SK-N-SH (cell line): ENCODE measurements around the gene ZNF486. TPM values are rescaled to one million over a fixed set of nuclear protein-coding genes. Genes with fewer than 3 reads are reported as not detected.
"Not testable (repeated sequence)": the region's sequence is repeated elsewhere in the genome, so short reads cannot be mapped to it uniquely, and the experiment has no call there.

ENCODE experiments used
- CTCF ChIA-PET: fragments of 300-600, 350-600 bp; formaldehyde crosslinking; extraction: SDS; loops from one replicate; lab custom pipeline; 2021; lab: Yijun Ruan, JAX
- POLR2A ChIA-PET: fragments of 350-600 bp; sonication (Branson Sonifier 250); formaldehyde crosslinking; extraction: SDS; loops from one replicate; lab custom pipeline; 2020; ENCODE audit warnings: antibody characterized with exemption, inconsistent platforms; lab: Yijun Ruan, JAX
- DNase-seq: peaks from one replicate; pipeline ENCODE4 v3.0.0; 2012
- H2AFZ ChIP-seq: fragments of 200-600 bp; sonication (generic); 2 replicates; pipeline ENCODE4 v1.8.1; 2016; ENCODE audit warnings: antibody characterized with exemption, mild to moderate bottlenecking, low read depth
- H3F3A ChIP-seq: fragments of 200-600 bp; sonication (generic); replicated peaks from 2 replicates; pipeline ENCODE3; 2016; ENCODE audit warnings: antibody characterized with exemption, mild to moderate bottlenecking; ENCODE audit not compliant: insufficient read depth
- H3K27ac ChIP-seq, 2 experiments: fragments of 200-500 bp in 1 of 2; fragments of 200-600 bp in 1 of 2; sonication (Bioruptor generic) in 1 of 2; sonication (generic), shearing (Covaris generic) in 1 of 2; 2 replicates each; pipeline versions ENCODE4 v1.5.1 to v1.6.1; 2014 to 2016; ENCODE audit warnings: low read depth in 2 of 2, inconsistent platforms in 1 of 2, low read length in 1 of 2, mild to moderate bottlenecking in 1 of 2, mixed read lengths in 1 of 2
- H3K27me3 ChIP-seq: fragments of 200-600 bp; sonication (generic), shearing (Covaris generic); 2 replicates; pipeline ENCODE4 v1.6.1; 2016; ENCODE audit warnings: mixed run types; ENCODE audit not compliant: insufficient read depth
- H3K36me3 ChIP-seq, 2 experiments: fragments of 200-500 bp in 1 of 2; fragments of 200-600 bp in 1 of 2; sonication (Bioruptor generic) in 1 of 2; sonication (generic) in 1 of 2; replicated peaks in 1 of 2; 2 replicates each; pipeline versions ENCODE3 to v1.5.1; 2014 to 2016; ENCODE audit warnings: low read length in 1 of 2, mild to moderate bottlenecking in 1 of 2; ENCODE audit not compliant: insufficient read depth in 2 of 2, control insufficient read depth in 1 of 2
- H3K4me1 ChIP-seq, 2 experiments: fragments of 200-500 bp in 1 of 2; fragments of 200-600 bp in 1 of 2; sonication (Bioruptor generic) in 1 of 2; sonication (generic), shearing (Covaris generic) in 1 of 2; 2 replicates each; pipeline versions ENCODE4 v1.5.1 to v1.6.1; 2014 to 2016; ENCODE audit warnings: low read depth in 1 of 2, low read length in 1 of 2, mixed run types in 1 of 2; ENCODE audit not compliant: insufficient read depth in 2 of 2, control insufficient read depth in 1 of 2
- H3K4me2 ChIP-seq: fragments of 200-600 bp; sonication (generic), shearing (Covaris generic); 2 replicates; pipeline ENCODE4 v1.6.1; 2017; ENCODE audit warnings: mixed run types
- H3K4me3 ChIP-seq, 2 experiments: fragments of 200-500 bp in 1 of 2; fragments of 200-600 bp in 1 of 2; sonication (Bioruptor generic) in 1 of 2; sonication (generic), shearing (Covaris generic) in 1 of 2; 2 replicates each; pipeline versions ENCODE4 v1.5.1 to v1.8.1; 2014 to 2016; ENCODE audit warnings: low read depth in 2 of 2, inconsistent platforms in 1 of 2, low read length in 1 of 2, mild to moderate bottlenecking in 1 of 2, mixed read lengths in 1 of 2, moderate library complexity in 1 of 2
- H3K79me2 ChIP-seq: fragments of 200-600 bp; sonication (generic); 2 replicates; pipeline ENCODE4 v1.8.1; 2017; ENCODE audit warnings: mild to moderate bottlenecking; ENCODE audit not compliant: insufficient read depth
- H3K9ac ChIP-seq: fragments of 200-600 bp; sonication (generic); 2 replicates; pipeline ENCODE4 v1.6.1; 2017; ENCODE audit warnings: mixed run types
- H3K9me2 ChIP-seq: fragments of 200-600 bp; sonication (generic); 2 replicates; pipeline ENCODE4 v1.6.1; 2017; ENCODE audit warnings: mixed run types
- H3K9me3 ChIP-seq: fragments of 200-600 bp; sonication (generic); 2 replicates; pipeline ENCODE4 v1.6.1; 2017; ENCODE audit warnings: mixed run types, mild to moderate bottlenecking, moderate library complexity
- H4K20me1 ChIP-seq: fragments of 200-600 bp; sonication (generic); 2 replicates; pipeline ENCODE4 v1.6.1; 2017; ENCODE audit warnings: mild to moderate bottlenecking, mixed run types; ENCODE audit not compliant: insufficient read depth
- ELF1 ChIP-seq: IDR thresholded peaks from 2 replicates; pipeline ENCODE4 v1.4.0; 2012
- EZH2phosphoT487 ChIP-seq: fragments of 200-600 bp; sonication (generic); IDR thresholded peaks from 2 replicates; pipeline ENCODE4 v1.6.1; 2017; ENCODE audit warnings: low read depth, mixed run types, mild to moderate bottlenecking, antibody characterized with exemption, moderate library complexity, borderline replicate concordance
- FOSL2 ChIP-seq: IDR thresholded peaks from 2 replicates; pipeline ENCODE4 v1.4.0; 2012; ENCODE audit warnings: low read depth, mild to moderate bottlenecking, moderate library complexity, borderline replicate concordance
- FOXJ3 ChIP-seq: sonication (generic); formaldehyde crosslinking; IDR thresholded peaks from 2 replicates; pipeline ENCODE4 v1.5.1; 2020; ENCODE audit warnings: mild to moderate bottlenecking, missing genetic modification reagents
- FOXM1 ChIP-seq: IDR thresholded peaks from 2 replicates; pipeline ENCODE4 v1.4.0; 2012; ENCODE audit warnings: low read depth, mild to moderate bottlenecking
- GATA2 ChIP-seq: sonication (generic); formaldehyde crosslinking; IDR thresholded peaks from 2 replicates; pipeline ENCODE4 v1.5.0; 2020; ENCODE audit warnings: mild to moderate bottlenecking, missing genetic modification reagents
- JUND ChIP-seq: IDR thresholded peaks from 2 replicates; pipeline ENCODE4 v1.4.0; 2012
- NFIC ChIP-seq: IDR thresholded peaks from 2 replicates; pipeline ENCODE4 v1.4.0; 2012; ENCODE audit warnings: borderline replicate concordance
- RCOR1 ChIP-seq: fragments of 150-350 bp; IDR thresholded peaks from 2 replicates; pipeline ENCODE4 v1.6.1; 2017; ENCODE audit warnings: antibody characterized with exemption, low read length
- RFX5 ChIP-seq: IDR thresholded peaks from 2 replicates; pipeline ENCODE4 v1.6.1; 2012; ENCODE audit warnings: mild to moderate bottlenecking, improper control_type of control experiment, low read length
- YY1 ChIP-seq: IDR thresholded peaks from 2 replicates; pipeline ENCODE4 v1.4.0; 2012; ENCODE audit warnings: low read depth, mild to moderate bottlenecking
- WGBS: methylation state at CpG from one replicate; pipeline ENCODE4 v1.1.6; 2017; ENCODE audit warnings: low lambda C conversion rate; 5-methylcytosine and 5-hydroxymethylcytosine counted together
- polyA plus RNA-seq, 3 experiments: library from polyadenylated mRNA; depleted of rRNA; stranded (reverse); fragments of >200 nt; gene quantifications; 2 replicates each; pipeline ENCODE4 v1.2.3, GENCODE V29; 2012
- TF ChIP-seq, protein P1 (sequence below): IDR thresholded peaks from 2 replicates; pipeline ENCODE4 v1.6.1; 2012; ENCODE audit warnings: mild to moderate bottlenecking, low read depth, low read length, moderate library complexity
- TF ChIP-seq, protein P2 (sequence below): fragments of 150-350 bp; IDR thresholded peaks from 2 replicates; pipeline ENCODE4 v1.6.1; 2017; ENCODE audit warnings: antibody characterized with exemption, low read length, low read depth, borderline replicate concordance

ZNF486 gene
- polyA plus RNA-seq, 1 of the 3 experiments (the other 2 are of a cell fraction), result 2.0 TPM

DNA sequence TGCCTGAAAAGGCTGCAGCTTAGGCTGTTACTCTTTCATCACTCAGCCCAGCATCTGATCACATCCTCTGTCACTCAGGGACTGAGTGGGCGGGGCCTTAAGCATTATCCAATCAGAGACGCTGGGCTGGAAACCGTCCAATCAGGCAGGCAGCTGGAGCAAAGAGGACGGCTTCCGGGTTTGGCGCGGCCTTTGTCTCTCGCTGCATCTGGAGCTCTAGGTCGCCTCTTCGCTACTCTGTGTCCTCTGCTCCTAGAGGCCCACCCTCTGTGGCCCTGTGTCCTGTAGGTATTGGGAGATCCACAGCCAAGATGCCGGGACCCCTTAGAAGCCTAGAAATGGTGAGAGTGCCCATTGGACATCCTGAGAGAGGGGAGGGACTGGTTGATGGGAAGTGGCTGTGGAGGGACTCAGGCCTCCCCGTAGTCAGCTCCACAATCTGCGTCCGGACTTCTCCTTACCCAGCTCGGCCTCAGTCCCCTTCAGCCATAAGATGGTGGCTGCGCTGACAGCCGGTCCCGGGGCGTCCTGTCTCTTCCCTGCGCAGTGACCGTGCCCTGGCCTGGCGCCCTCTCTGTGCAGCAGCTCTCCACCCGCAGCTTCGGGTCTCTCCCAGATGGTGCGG is at the start of gene ZNF486 (continued):
- TF ChIP-seq, protein P1, sequence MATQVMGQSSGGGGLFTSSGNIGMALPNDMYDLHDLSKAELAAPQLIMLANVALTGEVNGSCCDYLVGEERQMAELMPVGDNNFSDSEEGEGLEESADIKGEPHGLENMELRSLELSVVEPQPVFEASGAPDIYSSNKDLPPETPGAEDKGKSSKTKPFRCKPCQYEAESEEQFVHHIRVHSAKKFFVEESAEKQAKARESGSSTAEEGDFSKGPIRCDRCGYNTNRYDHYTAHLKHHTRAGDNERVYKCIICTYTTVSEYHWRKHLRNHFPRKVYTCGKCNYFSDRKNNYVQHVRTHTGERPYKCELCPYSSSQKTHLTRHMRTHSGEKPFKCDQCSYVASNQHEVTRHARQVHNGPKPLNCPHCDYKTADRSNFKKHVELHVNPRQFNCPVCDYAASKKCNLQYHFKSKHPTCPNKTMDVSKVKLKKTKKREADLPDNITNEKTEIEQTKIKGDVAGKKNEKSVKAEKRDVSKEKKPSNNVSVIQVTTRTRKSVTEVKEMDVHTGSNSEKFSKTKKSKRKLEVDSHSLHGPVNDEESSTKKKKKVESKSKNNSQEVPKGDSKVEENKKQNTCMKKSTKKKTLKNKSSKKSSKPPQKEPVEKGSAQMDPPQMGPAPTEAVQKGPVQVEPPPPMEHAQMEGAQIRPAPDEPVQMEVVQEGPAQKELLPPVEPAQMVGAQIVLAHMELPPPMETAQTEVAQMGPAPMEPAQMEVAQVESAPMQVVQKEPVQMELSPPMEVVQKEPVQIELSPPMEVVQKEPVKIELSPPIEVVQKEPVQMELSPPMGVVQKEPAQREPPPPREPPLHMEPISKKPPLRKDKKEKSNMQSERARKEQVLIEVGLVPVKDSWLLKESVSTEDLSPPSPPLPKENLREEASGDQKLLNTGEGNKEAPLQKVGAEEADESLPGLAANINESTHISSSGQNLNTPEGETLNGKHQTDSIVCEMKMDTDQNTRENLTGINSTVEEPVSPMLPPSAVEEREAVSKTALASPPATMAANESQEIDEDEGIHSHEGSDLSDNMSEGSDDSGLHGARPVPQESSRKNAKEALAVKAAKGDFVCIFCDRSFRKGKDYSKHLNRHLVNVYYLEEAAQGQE, result no peak
- TF ChIP-seq YY1, result no peak
- no peak for TF ChIP-seq RCOR1
- TF ChIP-seq ELF1, result peak; percentile 90
- no peak for TF ChIP-seq NFIC
- TF ChIP-seq, protein P2, sequence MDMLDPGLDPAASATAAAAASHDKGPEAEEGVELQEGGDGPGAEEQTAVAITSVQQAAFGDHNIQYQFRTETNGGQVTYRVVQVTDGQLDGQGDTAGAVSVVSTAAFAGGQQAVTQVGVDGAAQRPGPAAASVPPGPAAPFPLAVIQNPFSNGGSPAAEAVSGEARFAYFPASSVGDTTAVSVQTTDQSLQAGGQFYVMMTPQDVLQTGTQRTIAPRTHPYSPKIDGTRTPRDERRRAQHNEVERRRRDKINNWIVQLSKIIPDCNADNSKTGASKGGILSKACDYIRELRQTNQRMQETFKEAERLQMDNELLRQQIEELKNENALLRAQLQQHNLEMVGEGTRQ, result no peak
- TF ChIP-seq JUND, result no peak
- TF ChIP-seq GATA2 (CRISPR knock-in tag), result no peak

DNA sequence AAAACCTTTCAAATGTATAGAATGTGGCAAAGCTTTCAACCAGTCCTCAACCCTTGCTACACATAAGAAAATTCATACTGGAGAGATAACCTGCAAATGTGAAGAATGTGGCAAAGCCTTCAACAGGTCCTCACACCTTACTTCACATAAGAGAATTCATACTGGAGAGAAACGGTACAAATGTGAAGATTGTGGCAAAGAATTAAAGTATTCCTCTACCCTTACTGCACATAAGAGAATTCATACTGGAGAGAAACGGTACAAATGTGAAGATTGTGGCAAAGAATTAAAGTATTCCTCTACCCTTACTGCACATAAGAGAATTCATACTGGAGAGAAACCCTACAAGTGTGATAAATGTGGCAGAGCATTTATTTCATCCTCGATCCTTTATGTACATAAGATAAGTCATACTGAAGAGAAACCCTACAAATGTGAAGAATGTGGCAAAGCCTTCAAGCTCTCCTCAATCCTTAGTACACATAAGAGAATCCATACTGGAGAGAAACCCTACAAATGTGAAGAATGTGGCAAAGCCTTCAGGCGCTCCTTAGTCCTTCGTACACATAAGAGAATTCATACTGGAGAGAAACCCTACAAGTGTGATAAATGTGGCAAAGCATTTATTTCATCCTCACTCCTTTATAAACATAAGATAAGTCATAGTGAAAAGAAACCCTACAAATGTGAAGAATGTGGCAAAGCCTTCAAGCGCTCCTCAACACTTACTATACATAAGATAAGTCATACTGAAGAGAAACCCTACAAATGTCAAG is 48.8 kb upstream of the ZNF486 start:
- Histone ChIP-seq H3K9me3 (peaks cover 67% of the 10 kb centered on the region), H3K36me3 (peaks cover 0 to 38% of the 10 kb centered on the region in 2 experiments)
- WGBS, result 91% methylated on average over 6 of the region's 6 CpGs
- H3K4me3 ChIP-seq, H3K9ac ChIP-seq, H3F3A ChIP-seq, H3K4me2 ChIP-seq, H2AFZ ChIP-seq, H3K4me1 ChIP-seq, H3K9me2 ChIP-seq, H3K79me2 ChIP-seq, CTCF ChIA-PET, H3K27ac ChIP-seq, DNase-seq, H4K20me1 ChIP-seq, H3K27me3 ChIP-seq, POLR2A ChIA-PET: not testable (repeated sequence)

DNA sequence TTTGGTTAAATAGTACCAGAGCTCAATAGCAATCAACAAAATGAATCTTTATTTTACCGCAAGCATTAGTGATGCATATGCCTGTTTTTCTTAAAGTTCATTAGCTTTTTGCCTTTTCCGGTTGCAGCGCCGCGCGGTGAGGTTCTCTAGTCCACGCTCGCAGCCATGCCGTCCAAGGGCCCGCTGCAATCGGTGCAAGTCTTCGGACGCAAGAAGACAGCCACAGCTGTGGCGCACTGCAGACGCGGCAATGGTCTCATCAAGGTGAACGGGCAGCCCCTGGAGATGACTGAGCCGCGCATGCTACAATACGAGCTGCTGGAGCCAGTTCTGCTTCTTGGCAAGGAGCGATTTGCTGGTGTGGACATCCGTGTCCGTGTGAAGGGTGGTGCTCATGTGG is 42.1 kb upstream of the ZNF486 start:
- no peak overlapping the region for H3K27ac ChIP-seq
- no peak overlapping the region for H2AFZ ChIP-seq
- peaks cover 0 to 17% of the 10 kb centered on the region in 2 experiments for H3K36me3 ChIP-seq
- H3K4me3 ChIP-seq, result no peak overlapping the region
- H3K9me3 ChIP-seq, result peaks cover 44% of the 10 kb centered on the region
- no peaks in the 10 kb centered on the region for H3K27me3 ChIP-seq
- POLR2A ChIA-PET, result no interaction called here
- no peaks in the 10 kb centered on the region for H3F3A ChIP-seq
- no peaks in the 10 kb centered on the region for H3K4me1 ChIP-seq
- no peak for DNase-seq
- TF ChIP-seq FOXJ3 (CRISPR knock-in tag) (no peak), ELF1 (no peak), RFX5 (no peak), EZH2phosphoT487 (no peak), FOSL2 (no peak), FOXM1 (no peak)
- TF ChIP-seq, protein P2, result no peak
- TF ChIP-seq, protein P1, result no peak
- no peak overlapping the region for H3K4me2 ChIP-seq
- 97% methylated on average over 22 of the region's 23 CpGs for WGBS
- H3K9me2 ChIP-seq, result no peaks in the 10 kb centered on the region
- H3K79me2 ChIP-seq, result no peaks in the 10 kb centered on the region
- no peak overlapping the region for H3K9ac ChIP-seq
- H4K20me1 ChIP-seq, result no peaks in the 10 kb centered on the region
- CTCF ChIA-PET, result no interaction called here
